Right lobe of liver (tissue), 6 donors: ENCODE results near the gene FBP1. TPM values are rescaled to one million over a fixed set of nuclear protein-coding genes. Genes with fewer than 3 reads are reported as not detected.
A peak's percentile ranks its signal among the peaks of the same experiment; 100 is the strongest.

ENCODE experiments used
- ATAC-seq, 4 donors: fragments of 200-7000 bp; cut with Tn5 transposase; one replicate each; pipeline ENCODE4 v1.9.1; 2020; ENCODE audit warnings: mild to moderate bottlenecking in 4 of 4, moderate library complexity in 4 of 4
- DNase-seq, 3 donors: peaks; one replicate each; pipeline ENCODE4 v3.0.0-alpha.2; 2020
- H3K27ac ChIP-seq, 3 donors: fragments of 200-600 bp; one replicate each; pipeline ENCODE4 v1.8.0; 2022
- H3K27me3 ChIP-seq, 2 donors: fragments of 200-600 bp; one replicate each; pipeline ENCODE4 v1.8.0; 2022
- H3K36me3 ChIP-seq, 4 donors: fragments of 200-600 bp; sonication (generic) in 1 of 4; one replicate each; pipeline versions ENCODE4 v1.5.1 to v1.8.0; 2017 to 2022; ENCODE audit warnings: control low read depth in 1 of 4
- H3K4me1 ChIP-seq, 4 donors: fragments of 200-600 bp; sonication (generic) in 1 of 4; one replicate each; pipeline versions ENCODE4 v1.5.1 to v1.8.0; 2017 to 2022; ENCODE audit warnings: control low read depth in 1 of 4
- H3K4me3 ChIP-seq, 3 donors: fragments of 200-600 bp; one replicate each; pipeline ENCODE4 v1.8.0; 2022
- H3K9me3 ChIP-seq, 4 donors: fragments of 200-600 bp; sonication (generic) in 1 of 4; one replicate each; pipeline versions ENCODE4 v1.5.1 to v1.8.0; 2017 to 2022; ENCODE audit warnings: control low read depth in 1 of 4
- POLR2A ChIP-seq: fragments of 450-650 bp; IDR thresholded peaks from one replicate; pipeline ENCODE4 v1.6.1; 2017; ENCODE audit warnings: antibody characterized with exemption, mild to moderate bottlenecking
- WGBS: methylation state at CpG from one replicate; pipeline ENCODE4 v1.1.6; 2018; ENCODE audit warnings: low coverage, low lambda C conversion rate; ENCODE audit not compliant: insufficient coverage; ENCODE audit errors: missing lambda C conversion rate; 5-methylcytosine and 5-hydroxymethylcytosine counted together
- intact Hi-C, 2 donors: fragments of 100-400 bp; cut with DNase I; formaldehyde crosslinking; loops; one replicate each; pipeline versions ENCODE4 v1.11.2 to v1.14.1; 2022
- total RNA-seq, 6 experiments: library from RNA; depleted of rRNA in 2 of 6; stranded (reverse); fragments of >200 nt in 2 of 6; fragmentation: NEBNext Ultra II Directional in 3 of 6; extraction: Animal tissue kit (Norgen Biotek cat#: 25700) in 3 of 6; gene quantifications; one replicate each; pipeline versions ENCODE4 v1.1.0 to v1.2.4, GENCODE V29; 2016 to 2023
- TF ChIP-seq, protein P1 (sequence below), 4 donors: fragments of 200-600 bp in 3 of 4; fragments of 450-650 bp in 1 of 4; IDR thresholded peaks; one replicate each; pipeline versions ENCODE4 v1.5.1 to v1.8.0; 2016 to 2022; ENCODE audit warnings: antibody characterized with exemption in 4 of 4, mild to moderate bottlenecking in 2 of 4
- donor health status: DM: no; HTN: yes; CAD: no.
- donor health status: DM: no; HTN: no; CAD: no.
- donor health status: DM: no; HTN: no; CAD: no.
- donor health status: DM: no; HTN: yes; CAD: no.
- donor health status: DM: no; HTN: yes; CAD: no.

The FBP1 gene
- total RNA-seq, 6 experiments from 2014 or later, result 180 to 781 (median 384) TPM

DNA sequence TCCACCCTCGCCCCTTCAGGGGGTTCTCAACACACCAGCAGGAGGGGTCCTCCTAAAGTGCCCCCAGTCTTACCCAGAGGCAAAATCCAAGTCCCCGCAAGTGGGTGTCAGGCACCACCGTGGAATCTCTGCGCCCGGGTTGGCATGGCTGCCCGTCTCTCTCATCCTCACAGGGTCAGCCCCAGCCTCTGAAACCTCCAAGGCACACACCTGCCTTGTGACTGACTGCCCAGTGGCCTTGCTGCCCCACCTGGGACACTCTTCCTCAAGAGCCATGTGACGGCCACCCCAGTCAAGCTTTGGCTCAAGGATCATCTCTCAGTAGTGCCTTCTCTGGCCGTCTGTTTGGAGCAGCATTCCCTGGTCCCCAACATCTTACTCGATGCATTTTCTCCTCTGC lies 50.6 kb downstream of the FBP1 start:
- Histone ChIP-seq H3K27ac (no peak overlapping the region), H3K4me3 (no peak overlapping the region), H3K27me3 (no peaks in the 10 kb centered on the region), H3K36me3 (no peaks in the 10 kb centered on the region), H3K4me1 (no peaks in the 10 kb centered on the region), H3K9me3 (no peaks in the 10 kb centered on the region)
- DNase-seq (peak in 1 of 3 donors; percentile 31), ATAC-seq (no peak)
- intact Hi-C loops, result no loop called here
- WGBS, result 79% methylated on average over 3 of the region's 9 CpGs
- TF ChIP-seq POLR2A, result no peak
- TF ChIP-seq, protein P1, sequence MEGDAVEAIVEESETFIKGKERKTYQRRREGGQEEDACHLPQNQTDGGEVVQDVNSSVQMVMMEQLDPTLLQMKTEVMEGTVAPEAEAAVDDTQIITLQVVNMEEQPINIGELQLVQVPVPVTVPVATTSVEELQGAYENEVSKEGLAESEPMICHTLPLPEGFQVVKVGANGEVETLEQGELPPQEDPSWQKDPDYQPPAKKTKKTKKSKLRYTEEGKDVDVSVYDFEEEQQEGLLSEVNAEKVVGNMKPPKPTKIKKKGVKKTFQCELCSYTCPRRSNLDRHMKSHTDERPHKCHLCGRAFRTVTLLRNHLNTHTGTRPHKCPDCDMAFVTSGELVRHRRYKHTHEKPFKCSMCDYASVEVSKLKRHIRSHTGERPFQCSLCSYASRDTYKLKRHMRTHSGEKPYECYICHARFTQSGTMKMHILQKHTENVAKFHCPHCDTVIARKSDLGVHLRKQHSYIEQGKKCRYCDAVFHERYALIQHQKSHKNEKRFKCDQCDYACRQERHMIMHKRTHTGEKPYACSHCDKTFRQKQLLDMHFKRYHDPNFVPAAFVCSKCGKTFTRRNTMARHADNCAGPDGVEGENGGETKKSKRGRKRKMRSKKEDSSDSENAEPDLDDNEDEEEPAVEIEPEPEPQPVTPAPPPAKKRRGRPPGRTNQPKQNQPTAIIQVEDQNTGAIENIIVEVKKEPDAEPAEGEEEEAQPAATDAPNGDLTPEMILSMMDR (IDR thresholded peaks at IDR 0.05), result no peak

DNA sequence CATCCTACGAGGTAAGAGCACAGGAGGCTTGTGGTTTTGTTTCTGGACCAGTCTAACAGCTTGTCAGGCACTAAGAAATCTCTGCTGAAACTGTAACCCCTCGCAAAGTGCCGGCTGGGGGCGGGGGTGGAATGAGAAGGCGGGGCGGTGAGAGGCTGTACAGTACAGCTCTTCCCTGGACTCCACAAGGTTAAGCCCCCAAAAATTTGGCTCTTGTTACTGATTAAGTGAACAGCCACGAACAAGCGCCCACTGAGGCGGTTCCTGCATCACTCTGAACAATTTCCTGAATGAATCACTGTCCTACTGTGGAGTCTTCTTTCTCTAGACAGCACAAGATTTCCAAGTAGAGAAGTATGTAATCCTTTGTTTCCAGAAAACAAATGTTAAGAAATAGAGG lies 52.5 kb downstream of the FBP1 start:
- intact Hi-C loops, result no loop called here
- Histone ChIP-seq H3K4me3 (no peak overlapping the region), H3K27me3 (no peaks in the 10 kb centered on the region), H3K27ac (peak overlapping the region in 2 of 3 donors; percentile 16 to 61), H3K36me3 (no peaks in the 10 kb centered on the region), H3K4me1 (no peaks in the 10 kb centered on the region), H3K9me3 (no peaks in the 10 kb centered on the region)
- ATAC-seq (peak in 1 of 4 donors; percentile 15), DNase-seq (peak in 1 of 3 donors; percentile 38)
- 66% methylated on average over 7 of the region's 9 CpGs for WGBS
- TF ChIP-seq, protein P1 (IDR thresholded peaks at IDR 0.05), result no peak
- no peak for TF ChIP-seq POLR2A

DNA sequence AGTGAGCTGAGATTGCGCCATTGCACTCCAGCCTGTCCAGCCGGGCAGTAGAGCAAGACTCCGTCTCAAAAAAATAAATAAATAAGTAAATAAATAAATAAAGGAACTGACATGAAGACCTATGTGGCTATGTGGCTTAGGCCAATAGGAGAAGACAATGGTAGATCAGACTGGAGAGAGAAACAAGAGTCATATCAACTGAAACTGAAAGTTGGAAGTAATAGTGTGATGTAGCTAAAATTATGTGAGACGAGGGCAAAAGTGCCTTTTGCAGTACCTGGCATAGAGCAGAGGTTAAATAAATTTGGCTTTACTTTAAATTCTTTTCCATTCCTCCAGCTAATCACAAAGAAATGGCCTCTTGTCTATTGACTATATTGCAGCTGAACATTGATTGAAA lies 53.0 kb downstream of the FBP1 start:
- no peak for TF ChIP-seq POLR2A
- TF ChIP-seq, protein P1 (IDR thresholded peaks at IDR 0.05), result no peak
- no peaks in the 10 kb centered on the region for H3K36me3 ChIP-seq
- no peaks in the 10 kb centered on the region for H3K27me3 ChIP-seq
- intact Hi-C loops, result no loop called here
- H3K4me3 ChIP-seq, result peak overlapping the region in 2 of 3 donors; percentile 27 to 28
- H3K27ac ChIP-seq, result peak overlapping the region in 2 of 3 donors; percentile 16 to 61
- 27% methylated on average over 4 of the region's 4 CpGs for WGBS
- no peaks in the 10 kb centered on the region for H3K9me3 ChIP-seq
- DNase-seq (peak in 1 of 3 donors; percentile 29), ATAC-seq (peak; percentile 74 to 90 (median 82))
- no peaks in the 10 kb centered on the region for H3K4me1 ChIP-seq

DNA sequence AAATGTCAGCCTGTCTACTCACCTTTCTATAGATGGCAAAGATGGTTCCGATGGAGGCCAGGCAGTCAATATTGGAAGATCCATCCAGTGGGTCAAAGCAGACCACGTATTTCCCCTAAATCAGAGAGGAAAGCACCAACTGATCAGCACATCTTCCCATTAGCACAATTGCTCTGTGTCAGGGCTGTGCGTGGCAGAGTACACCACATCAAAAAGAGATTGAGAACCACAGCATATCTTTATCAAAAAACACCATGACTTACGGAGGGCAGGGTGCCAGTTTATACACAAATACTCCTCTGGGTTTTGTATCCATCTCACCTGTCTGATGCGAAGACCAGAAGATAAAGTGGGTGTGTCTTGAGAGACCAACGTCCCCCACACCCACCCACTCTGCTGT lies 54.8 kb downstream of the FBP1 start:
- no peaks in the 10 kb centered on the region for H3K27me3 ChIP-seq
- no peak overlapping the region for H3K4me3 ChIP-seq
- no peak for TF ChIP-seq POLR2A
- TF ChIP-seq, protein P1 (IDR thresholded peaks at IDR 0.05), result no peak
- intact Hi-C loops, result no loop called here
- H3K36me3 ChIP-seq, result no peaks in the 10 kb centered on the region
- H3K4me1 ChIP-seq, result no peaks in the 10 kb centered on the region
- ATAC-seq, result no peak
- no peak overlapping the region for H3K27ac ChIP-seq
- no peak for DNase-seq
- H3K9me3 ChIP-seq, result no peaks in the 10 kb centered on the region
- WGBS, result 76% methylated on average over 2 of the region's 6 CpGs

DNA sequence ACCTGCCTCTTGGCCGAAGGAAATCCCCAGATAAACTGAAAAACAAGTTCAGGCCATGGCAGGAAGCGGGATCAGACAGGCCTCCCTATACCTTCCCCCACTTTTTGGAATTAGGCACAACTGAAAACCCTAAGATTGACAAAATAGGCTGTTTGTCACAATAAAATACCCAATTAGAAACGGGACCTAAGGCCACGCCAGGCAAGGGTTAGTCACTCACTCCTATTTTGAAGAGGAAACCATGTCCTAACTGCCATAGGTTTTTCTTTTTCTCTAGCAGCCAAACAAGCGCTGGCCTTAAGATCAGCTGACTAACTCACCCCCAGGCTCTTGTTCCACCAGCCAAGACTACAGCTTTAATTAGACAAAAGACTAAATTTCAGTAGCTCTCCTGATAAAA lies 57.6 kb downstream of the FBP1 start:
- TF ChIP-seq, protein P1 (IDR thresholded peaks at IDR 0.05), result no peak
- no peak for TF ChIP-seq POLR2A
- intact Hi-C loops, result no loop called here
- whole genome bisulfite sequencing, result 94% methylated on average over 4 of the region's 5 CpGs

More for the DNA sequence above, 57.6 kb downstream of the FBP1 start:
- no peak for ATAC-seq
- Histone ChIP-seq H3K36me3 (no peaks in the 10 kb centered on the region), H3K4me1 (peaks cover 0 to 14% (median 6%) of the 10 kb centered on the region in 4 donors), H3K9me3 (no peaks in the 10 kb centered on the region), H3K27ac (no peak overlapping the region), H3K27me3 (no peaks in the 10 kb centered on the region), H3K4me3 (no peak overlapping the region)
- DNase-seq, result no peak
